Left kidney (tissue), 8 donors: ENCODE measurements around the gene CNTN5. TPM values are rescaled to one million over a fixed set of nuclear protein-coding genes. Genes with fewer than 3 reads are reported as not detected.
"Not testable (repeated sequence)": the region's sequence is repeated elsewhere in the genome, so short reads cannot be mapped to it uniquely, and the experiment has no call there.

Experiments used
- DNase-seq: peaks from one replicate; pipeline ENCODE4 v3.0.0-alpha.2; 2013
- long read RNA-seq, 8 donors: transcript quantifications; one replicate each; lab custom pipeline, GENCODE V29; 2026
- polyA plus RNA-seq: library from polyadenylated mRNA; unstranded; fragments of 120-200 nt; gene quantifications from one replicate; pipeline ENCODE4 v1.2.1, GENCODE V29; 2013; ENCODE audit not compliant: insufficient read length

CNTN5 gene
- polyA plus RNA-seq, result 27.1 TPM
- long read RNA-seq, donor 1, partial matches to known transcripts, result 0 of 1 reads
- long read RNA-seq, donor 1, other reads (novel, unspliced or antisense), result 0 of 1 reads
- long read RNA-seq, donor 2, result 0 reads
- long read RNA-seq, donor 3, result 0 reads
- long read RNA-seq, donor 4, result 0 reads
- long read RNA-seq, donor 5, full-length matches to known transcripts, result 1 of 1 reads
- long read RNA-seq, donor 5, partial matches to known transcripts, result 0 of 1 reads
- long read RNA-seq, donor 5, other reads (novel, unspliced or antisense), result 0 of 1 reads
- long read RNA-seq, donor 6, full-length matches to known transcripts, result 3 of 3 reads
- long read RNA-seq, donor 6, partial matches to known transcripts, result 0 of 3 reads
- long read RNA-seq, donor 6, other reads (novel, unspliced or antisense), result 0 of 3 reads
- long read RNA-seq, donor 7, full-length matches to known transcripts, result 3 of 10 reads
- long read RNA-seq, donor 7, partial matches to known transcripts, result 7 of 10 reads
- long read RNA-seq, donor 7, other reads (novel, unspliced or antisense), result 0 of 10 reads
- long read RNA-seq, donor 8, partial matches to known transcripts, result 0 of 1 reads
- long read RNA-seq, donor 8, other reads (novel, unspliced or antisense), result 0 of 1 reads

GRCh38 chr11:99020352-99021225 lies at the start of gene CNTN5:
CNTN5 (plus strand) TSS chr11:99020949.
- peak; percentile 81 for DNase-seq

GRCh38 chr11:98979205-98979604 lies 41.5 kb upstream of the CNTN5 start:
- DNase-seq, result no peak

GRCh38 chr11:99015634-99016454 lies 4.9 kb upstream of the CNTN5 start:
- DNase-seq, result peak; percentile 71

- peak; percentile 35 for DNase-seq
Measured at GRCh38 chr11:99019696-99020095, 1.1 kb upstream of the CNTN5 start.

- DNase-seq, result no peak
Measured at GRCh38 chr11:99037057-99037456, 16.3 kb downstream of the CNTN5 start.

GRCh38 chr11:99063331-99063730 lies 42.6 kb downstream of the CNTN5 start:
- no peak for DNase-seq

- no peak for DNase-seq
Measured at GRCh38 chr11:99065121-99065520, 44.4 kb downstream of the CNTN5 start.

GRCh38 chr11:99066618-99067317 lies 46.0 kb downstream of the CNTN5 start:
- no peak for DNase-seq

- DNase-seq, result no peak
Measured at GRCh38 chr11:99068832-99069231, 48.1 kb downstream of the CNTN5 start.

GRCh38 chr11:99069856-99070444 lies 49.2 kb downstream of the CNTN5 start:
- peak; percentile 35 for DNase-seq

GRCh38 chr11:99079576-99079975 lies 58.8 kb downstream of the CNTN5 start:
- DNase-seq, result peak; percentile 29

- no peak for DNase-seq
Measured at GRCh38 chr11:99080154-99080553, 59.4 kb downstream of the CNTN5 start.

GRCh38 chr11:99098258-99098657 lies 77.5 kb downstream of the CNTN5 start:
- no peak for DNase-seq

GRCh38 chr11:99098751-99099150 lies 78.0 kb downstream of the CNTN5 start:
- DNase-seq, result no peak

- no peak for DNase-seq
Measured at GRCh38 chr11:99117603-99118002, 96.9 kb downstream of the CNTN5 start.

GRCh38 chr11:99133862-99134261 lies 113.1 kb downstream of the CNTN5 start:
- DNase-seq, result not testable (repeated sequence)

- DNase-seq, result no peak
Measured at GRCh38 chr11:99135508-99135907, 114.8 kb downstream of the CNTN5 start.

GRCh38 chr11:99142237-99142636 lies 121.5 kb downstream of the CNTN5 start:
- DNase-seq, result no peak

- DNase-seq, result no peak
Measured at GRCh38 chr11:99148352-99148751, 127.6 kb downstream of the CNTN5 start.

GRCh38 chr11:99154277-99154676 lies 133.5 kb downstream of the CNTN5 start:
- DNase-seq, result no peak

- DNase-seq, result no peak
Measured at GRCh38 chr11:99160447-99160846, 139.7 kb downstream of the CNTN5 start.
